ENCODE measurements around the gene HDAC4.

The HDAC4 gene

DNA sequence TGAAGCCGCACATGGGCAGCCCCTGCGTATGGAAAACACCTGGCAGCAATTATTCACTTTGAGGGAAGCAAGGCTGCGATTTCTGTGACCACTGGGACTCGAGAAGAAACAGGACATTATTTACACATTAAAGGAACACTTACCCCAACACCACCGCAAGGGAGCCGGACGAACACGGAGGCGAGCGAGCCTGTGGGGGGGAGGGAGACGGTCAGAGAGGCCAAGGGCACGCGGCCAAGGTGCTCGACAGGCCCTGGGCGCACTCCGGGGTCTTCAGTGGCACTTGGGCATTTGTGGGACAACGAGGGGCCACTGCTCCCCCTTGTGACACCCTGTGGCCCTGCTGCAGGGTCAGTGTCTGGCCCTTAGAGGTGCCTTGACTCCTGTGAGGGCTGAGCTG, 306.0 kb downstream of the HDAC4 start:
- no peak for ATAC-seq

DNA sequence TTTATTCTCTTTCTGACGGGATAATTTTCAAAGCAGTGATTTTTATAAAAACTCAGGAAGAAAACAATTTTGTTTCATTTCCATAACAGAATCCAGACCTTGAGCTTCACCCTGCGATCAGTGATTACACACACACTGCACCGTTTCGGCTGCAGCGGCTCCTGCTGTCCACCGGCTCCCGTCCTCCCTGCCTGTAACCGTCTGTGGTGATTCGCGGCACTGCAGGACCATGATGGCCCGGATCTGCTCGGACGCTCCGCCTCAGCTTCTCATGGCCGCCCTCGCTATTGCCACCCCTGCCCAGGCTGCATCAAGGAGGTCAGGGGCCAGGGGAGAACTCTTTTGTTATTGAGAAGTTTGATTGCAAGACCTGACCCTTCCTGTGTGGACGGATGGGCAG, 306.9 kb downstream of the HDAC4 start:
- no peak for ATAC-seq

GRCh38 chr2:239093542-239093941, 307.3 kb downstream of the HDAC4 start:
- no peak for ATAC-seq

DNA sequence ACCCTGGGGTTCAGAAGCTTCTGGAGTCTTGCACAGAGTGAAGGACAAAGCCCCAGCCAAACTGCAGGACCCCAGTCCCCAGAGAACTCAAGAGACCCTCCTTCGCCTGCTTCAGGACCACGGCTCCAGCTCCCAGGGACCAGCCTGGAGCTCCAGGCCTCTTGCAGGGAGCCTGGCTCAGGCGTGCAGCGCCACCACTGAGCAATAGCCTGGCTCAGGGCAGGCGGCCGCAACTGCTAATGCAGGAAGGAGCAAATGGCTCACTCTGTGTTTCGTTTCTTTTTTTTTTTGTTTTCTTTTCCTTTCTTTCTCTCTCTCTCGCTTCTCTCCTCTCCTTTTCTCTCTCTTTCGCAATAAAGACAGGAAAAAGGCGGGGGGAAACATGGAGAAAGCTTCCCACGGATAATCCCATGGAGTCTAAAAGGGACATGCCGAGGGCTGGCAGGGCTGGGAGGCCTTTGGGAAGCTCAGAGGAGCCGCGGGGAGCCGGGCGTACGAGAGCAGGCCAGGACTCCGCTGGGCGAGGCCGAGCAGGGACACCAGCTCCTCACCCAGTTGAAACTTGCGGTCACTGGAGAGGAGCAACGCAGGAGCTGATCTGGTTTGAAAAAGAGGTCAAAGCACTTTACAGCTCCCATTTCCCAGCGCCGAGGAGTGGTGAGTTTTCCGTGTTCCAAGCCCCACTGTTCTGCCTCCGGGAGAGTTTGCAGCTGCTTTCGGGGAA, 308.1 kb downstream of the HDAC4 start:
- ATAC-seq = no peak

- ATAC-seq = no peak
Observed at GRCh38 chr2:239089884-239090283, 310.9 kb downstream of the HDAC4 start.

DNA sequence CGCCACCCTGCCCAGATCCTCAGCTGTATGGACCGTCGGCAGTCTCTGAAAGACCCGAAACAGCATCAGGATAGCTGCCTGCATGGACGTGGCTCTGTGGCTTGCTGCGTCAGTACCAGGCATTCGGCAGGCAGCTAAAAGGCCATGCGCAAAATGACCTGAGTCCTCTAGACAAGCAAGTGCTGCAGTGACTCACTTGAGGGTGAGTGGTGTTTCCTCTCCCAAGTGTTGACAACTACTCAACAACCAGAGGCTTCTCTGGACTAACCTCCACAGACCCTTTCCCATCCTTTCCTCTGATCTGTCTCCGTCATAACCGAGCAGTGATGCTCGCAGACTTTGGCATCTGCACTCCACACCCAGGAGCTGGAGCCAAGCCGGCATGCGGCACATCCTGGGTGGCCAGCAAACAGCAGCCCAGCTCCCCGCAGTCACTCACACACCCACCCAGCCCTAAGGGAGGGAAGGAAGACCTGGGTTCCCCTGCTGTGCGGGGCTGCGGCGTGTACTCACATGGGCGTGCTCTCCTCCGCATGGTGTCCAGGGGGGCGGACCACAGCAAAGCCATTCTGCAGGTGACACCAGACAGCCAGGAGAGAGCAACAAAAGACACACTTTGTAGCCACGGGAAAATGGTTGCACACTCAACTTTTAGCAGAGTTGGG, 313.6 kb downstream of the HDAC4 start:
- no peak for ATAC-seq

DNA sequence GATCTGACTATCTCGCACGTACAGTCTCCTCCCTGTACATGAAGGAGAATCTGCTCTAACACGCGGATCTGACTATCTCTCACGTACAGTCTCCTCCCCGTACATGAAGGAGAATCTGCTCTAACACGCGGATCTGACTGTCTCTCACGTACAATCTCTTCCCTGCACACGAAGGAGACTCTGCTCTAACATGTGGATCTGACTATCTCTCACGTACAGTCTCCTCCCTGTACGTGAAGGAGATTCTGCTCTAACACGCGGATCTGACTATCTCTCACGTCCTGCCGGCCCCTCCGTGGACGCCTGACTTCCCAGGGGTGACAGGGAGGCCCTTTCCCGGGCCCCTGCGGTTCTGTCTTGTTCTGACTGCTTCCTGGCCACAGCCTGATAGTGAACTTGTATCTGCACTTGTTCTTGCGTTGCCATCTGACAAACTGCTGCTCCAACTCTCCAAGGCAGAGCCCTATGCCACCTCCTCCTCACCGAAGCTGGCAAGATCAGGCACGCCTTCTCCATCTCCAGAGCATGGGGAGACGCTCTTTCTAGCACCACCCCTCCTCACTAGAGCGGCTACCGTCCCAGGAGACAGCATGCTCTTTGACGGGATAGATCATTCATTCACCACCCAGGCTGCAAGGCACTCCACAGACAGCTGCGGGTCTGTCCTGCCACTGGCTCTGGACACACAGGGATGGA, 314.3 kb downstream of the HDAC4 start:
- no peak for ATAC-seq

DNA sequence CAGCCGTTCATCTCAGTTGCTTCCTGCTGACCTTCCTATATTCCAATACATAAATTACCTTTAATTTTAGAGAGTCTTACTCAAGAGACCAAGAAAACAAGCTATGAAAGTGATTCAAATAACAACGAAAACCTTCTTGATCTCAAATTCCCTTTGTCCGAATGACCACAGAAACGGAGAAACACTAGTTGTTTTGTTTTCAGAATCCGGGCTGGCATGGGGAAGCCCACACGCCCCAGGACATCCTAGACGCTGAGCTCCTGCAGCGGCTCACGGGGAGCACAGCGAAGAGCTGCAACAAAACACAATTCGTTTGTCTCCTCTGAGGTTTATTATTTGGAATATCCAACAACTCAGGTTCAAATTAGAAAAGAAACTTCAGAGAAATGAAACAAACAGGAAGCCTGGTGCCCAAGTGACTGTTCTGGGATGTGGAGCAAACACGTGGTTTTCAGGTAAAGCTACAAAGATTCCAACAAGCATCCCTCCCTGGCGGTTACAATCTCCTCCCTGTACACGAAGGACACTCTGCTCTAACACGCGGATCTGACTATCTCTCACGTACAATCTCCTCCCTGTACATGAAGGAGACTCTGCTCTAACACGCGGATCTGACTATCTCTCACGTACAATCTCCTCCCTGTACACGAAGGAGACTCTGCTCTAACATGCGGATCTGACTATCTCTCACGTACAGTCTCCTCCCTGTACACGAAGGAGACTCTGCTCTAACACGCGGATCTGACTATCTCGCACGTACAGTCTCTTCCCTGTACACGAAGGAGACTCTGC, 315.4 kb downstream of the HDAC4 start:
- no peak for ATAC-seq

GRCh38 chr2:239084007-239084406, 316.8 kb downstream of the HDAC4 start:
- no peak for ATAC-seq

- no peak for ATAC-seq
Observed at GRCh38 chr2:239082425-239082824, 318.4 kb downstream of the HDAC4 start.

DNA sequence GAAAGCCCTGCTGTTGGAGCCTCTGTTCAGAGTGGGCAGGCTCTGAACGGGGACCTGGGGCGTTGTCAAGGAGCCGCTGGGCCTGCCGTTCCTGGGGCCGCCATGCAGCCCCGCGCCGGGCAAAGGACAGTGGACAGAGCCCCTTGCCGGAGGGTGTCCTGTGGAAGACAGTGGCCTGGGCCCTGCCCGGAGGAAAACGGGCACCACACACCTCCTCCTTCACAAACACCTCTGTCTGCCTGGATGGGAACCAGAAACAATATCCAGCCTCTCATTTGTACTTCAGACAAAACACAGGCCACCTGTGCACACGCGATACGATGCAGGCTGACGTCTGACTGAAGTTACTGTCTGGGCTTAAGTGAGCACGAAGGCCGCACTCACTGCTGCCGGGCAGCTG, 319.2 kb downstream of the HDAC4 start:
- no peak for ATAC-seq

DNA sequence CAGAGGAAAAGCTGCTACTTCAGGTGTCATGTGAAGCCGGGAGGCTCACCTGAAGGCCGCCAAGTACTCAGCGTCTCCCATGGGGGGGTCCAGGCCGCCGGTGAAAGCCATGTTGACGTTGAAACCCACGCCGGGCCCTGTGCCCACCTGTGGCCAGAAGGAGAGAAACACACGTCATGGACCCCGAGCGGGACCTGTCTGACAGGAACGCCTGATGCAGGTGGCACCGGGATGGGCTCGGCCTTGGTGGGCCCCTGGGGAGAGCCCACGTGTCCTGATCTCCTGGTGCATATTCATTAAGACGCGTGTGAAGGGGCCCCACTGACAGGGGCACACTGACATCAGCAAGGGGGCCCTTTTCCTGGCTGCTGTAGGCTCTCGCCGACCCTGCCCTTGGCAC, 319.8 kb downstream of the HDAC4 start:
- no peak for ATAC-seq

DNA sequence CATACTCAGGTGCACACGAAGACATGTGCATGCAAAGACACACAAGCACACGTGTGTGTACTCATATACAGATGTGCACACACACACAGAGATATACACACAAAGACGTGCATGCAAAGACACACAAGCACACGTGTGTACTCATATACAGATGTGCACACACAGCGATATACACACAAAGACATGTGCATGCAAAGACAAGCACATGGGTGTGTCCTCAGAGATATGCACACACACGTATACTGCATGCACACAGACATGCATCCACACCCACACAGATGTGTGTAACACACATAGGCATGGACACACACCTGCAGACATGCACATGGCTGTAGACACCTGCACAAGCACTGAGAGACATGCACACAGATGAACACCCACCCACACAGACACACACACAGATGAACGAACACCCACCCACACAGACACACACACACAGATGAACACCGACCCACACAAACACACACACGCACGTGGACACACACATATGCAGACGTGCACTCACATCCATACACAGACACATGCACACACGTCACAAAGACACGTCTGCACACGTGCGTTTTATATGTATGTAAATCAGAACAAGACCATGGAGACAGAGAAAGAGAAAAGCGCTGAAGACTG, 321.0 kb downstream of the HDAC4 start:
- no peak for ATAC-seq

DNA sequence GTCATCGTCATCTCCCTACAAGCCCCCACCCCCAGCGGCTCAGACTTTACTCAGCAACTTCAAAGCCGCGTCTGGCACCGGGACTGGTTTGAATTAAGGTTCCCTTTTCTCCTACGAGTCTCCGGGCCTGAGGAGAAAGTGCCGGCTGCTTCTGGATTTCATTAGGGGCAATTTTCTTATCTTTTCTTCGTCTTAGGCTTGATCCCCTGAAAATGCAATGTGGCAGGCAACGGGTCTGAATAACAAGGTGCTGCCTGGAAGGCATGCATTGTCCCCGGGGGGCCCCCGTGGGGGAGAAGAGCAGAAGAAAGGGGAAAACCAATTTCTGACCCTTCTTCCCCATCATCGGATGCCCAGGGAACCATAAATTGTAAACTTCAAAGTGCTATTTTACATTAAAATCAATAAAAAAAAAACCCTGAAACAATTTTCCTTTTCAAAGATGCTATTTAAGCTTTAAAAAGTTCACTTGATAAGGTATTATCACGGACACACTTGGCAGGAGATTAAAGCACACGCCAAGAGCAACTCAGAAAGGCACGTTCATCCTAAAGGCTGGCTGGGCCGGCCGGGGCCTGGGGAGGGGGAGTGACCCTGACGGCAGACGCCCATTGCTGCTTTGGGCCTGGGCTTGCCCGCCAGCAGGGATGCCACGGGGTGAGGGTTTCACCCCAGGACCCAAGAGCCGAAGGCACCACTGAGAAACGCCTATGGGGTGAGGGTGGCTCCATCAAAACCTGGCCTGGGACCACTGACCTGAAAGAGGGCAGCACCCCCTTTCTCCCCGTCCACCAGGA, 322.5 kb downstream of the HDAC4 start:
- ATAC-seq = no peak

DNA sequence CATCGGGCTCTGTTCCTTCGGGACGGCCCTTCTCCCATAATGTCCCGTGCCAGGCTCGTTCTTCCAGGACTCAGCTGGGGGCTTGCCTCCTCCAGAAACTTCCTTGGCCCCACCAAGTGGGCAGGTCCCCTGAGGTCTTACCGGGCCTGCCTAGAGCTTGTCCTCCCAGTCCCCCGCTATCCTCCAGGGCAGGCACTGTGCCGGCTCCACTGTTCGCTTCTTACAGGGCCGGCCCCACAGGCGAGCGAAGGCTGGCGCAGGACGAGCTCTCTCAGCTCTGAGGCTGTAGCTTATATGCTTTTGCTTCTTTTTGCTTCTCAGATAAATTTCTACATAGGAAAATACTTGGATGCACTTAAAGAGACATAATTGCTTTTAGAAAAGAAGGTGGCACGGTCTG, 323.6 kb downstream of the HDAC4 start:
- no peak for ATAC-seq

- ATAC-seq = no peak
Observed at GRCh38 chr2:239075918-239076758, 324.7 kb downstream of the HDAC4 start.

- no peak for ATAC-seq
Observed at GRCh38 chr2:239073745-239074530, 326.9 kb downstream of the HDAC4 start.

DNA sequence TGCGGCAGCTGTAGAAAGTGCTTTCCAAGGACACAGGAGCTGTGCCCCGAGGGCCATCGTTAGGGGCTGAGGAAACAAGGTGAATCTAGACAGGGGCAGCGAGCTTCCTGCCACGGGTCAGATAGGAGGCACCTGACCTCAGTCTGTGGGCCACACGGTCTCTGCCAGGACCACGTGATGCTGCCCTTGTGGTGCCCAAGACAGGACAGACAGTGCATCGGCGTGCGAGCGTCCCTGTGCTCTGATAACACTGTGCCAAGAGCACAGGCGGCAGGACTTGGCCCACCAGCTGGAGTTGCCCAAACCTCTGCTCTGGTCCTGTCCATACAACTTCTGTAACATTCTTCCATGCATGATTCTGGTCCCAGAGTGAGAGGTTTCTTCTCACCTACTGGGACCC, 327.6 kb downstream of the HDAC4 start:
- no peak for ATAC-seq

- no peak for ATAC-seq
Observed at GRCh38 chr2:239072786-239073185, 328.0 kb downstream of the HDAC4 start.

DNA sequence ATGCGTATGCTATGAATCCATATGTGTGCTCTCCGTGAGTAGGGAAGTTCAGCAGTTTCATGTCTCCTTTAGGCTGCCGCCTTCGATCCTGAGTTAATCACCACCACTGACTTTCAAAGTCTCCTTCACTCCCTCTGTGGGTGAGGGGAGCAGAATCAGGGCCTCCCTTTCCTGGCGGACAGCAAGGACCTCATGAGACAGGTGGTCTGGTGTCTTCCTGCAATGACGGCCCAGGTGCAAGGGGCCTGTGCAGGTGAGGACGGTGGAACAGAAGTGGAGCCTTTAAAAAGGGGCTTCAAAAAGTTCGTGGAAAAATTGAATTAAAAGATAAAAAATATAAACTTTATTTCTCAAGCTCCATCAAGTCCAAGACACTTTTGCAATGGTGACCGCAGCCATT, 330.4 kb downstream of the HDAC4 start:
- no peak for ATAC-seq

All from activated CD4-positive, CD25-positive, alpha-beta regulatory T cell treated with anti-CD3 and anti-CD28 coated beads, Interleukin-2, amount 50 U/mL, for 24 hours (primary cell).